HepG2 (cell line): ENCODE data around the gene NRP1. TPM values are rescaled to one million over a fixed set of nuclear protein-coding genes. Genes with fewer than 3 reads are reported as not detected.

ENCODE experiments used
- ATAC-seq: fragments of 200-7000 bp; cut with Tn5 transposase; 3 replicates; pipeline ENCODE4 v1.9.1; 2020; ENCODE audit warnings: mild to moderate bottlenecking, moderate library complexity
- BruUV-seq: library from RNA; stranded (reverse); fragments of 400-500 nt; replicated peaks from 2 replicates; lab custom pipeline; 2021; lab: Mats Ljungman, UMichigan
- CTCF ChIA-PET: fragments of 300-600 bp; formaldehyde crosslinking; extraction: SDS; loops from one replicate; lab custom pipeline; 2021; ENCODE audit warnings: low total read pairs, inconsistent platforms, low intra/inter-chr PET ratio; lab: Yijun Ruan, JAX
- POLR2A ChIA-PET: fragments of 350-600 bp; sonication (Branson Sonifier 250); formaldehyde crosslinking; loops from one replicate; lab custom pipeline; 2020; ENCODE audit warnings: antibody characterized with exemption, inconsistent platforms; lab: Yijun Ruan, JAX
- DNase-seq: peaks from one replicate; pipeline ENCODE4 v3.0.0-alpha.2; 2015; ENCODE audit warnings: low spot score
- FAIRE-seq: peaks from 3 replicates; lab custom pipeline; 2011; peaks lifted over from hg19 to GRCh38; lab: Jason Lieb, UNC
- H2AFZ ChIP-seq: one replicate; pipeline ENCODE4 v1.6.1; 2011; ENCODE audit warnings: low read length, inconsistent platforms
- H3K27ac ChIP-seq: fragments of 300-600 bp; 3 replicates; pipeline ENCODE4 v1.8.0; 2011; ENCODE audit warnings: mixed run types, mild to moderate bottlenecking, mixed read lengths, low read length, inconsistent platforms; ENCODE audit not compliant: insufficient read depth; ENCODE audit errors: extremely low read length
- H3K27me3 ChIP-seq, 2 experiments: fragments of 200-600 bp in 1 of 2; 2 replicates in 1 of 2; 3 replicates in 1 of 2; pipeline versions ENCODE4 v1.6.0 to v1.8.0; 2011; ENCODE audit warnings: low read length in 2 of 2, mild to moderate bottlenecking in 2 of 2, moderate library complexity in 2 of 2, inconsistent platforms in 1 of 2; ENCODE audit not compliant: insufficient read depth in 2 of 2, control insufficient read depth in 1 of 2
- H3K36me3 ChIP-seq, 2 experiments: fragments of 200-600 bp in 1 of 2; replicated peaks in 1 of 2; 2 replicates in 1 of 2; 3 replicates in 1 of 2; pipeline versions ENCODE4 v1.5.1 to v1.8.0; 2011; ENCODE audit warnings: low read length in 2 of 2, inconsistent platforms in 1 of 2; ENCODE audit not compliant: insufficient read depth in 2 of 2, control insufficient read depth in 1 of 2
- H3K4me1 ChIP-seq: 2 replicates; pipeline ENCODE4 v1.5.1; 2012; ENCODE audit warnings: low read length, inconsistent platforms; ENCODE audit not compliant: insufficient read depth
- H3K4me2 ChIP-seq: 2 replicates; pipeline ENCODE4 v1.6.0; 2011; ENCODE audit warnings: low read depth, low read length, inconsistent platforms
- H3K4me3 ChIP-seq, 3 experiments: fragments of 200-600 bp in 1 of 3; sonication (generic), shearing (Covaris generic) in 1 of 3; replicated peaks in 1 of 3; 2 replicates each; pipeline ENCODE4 v1.5.1; 2011 to 2016; ENCODE audit warnings: low read length in 3 of 3, inconsistent platforms in 2 of 3, low read depth in 2 of 3, mild to moderate bottlenecking in 2 of 3, control low read depth in 1 of 3, mixed read lengths in 1 of 3; ENCODE audit not compliant: insufficient read depth in 1 of 3
- H3K79me2 ChIP-seq: one replicate; pipeline ENCODE4 v1.6.1; 2011; ENCODE audit warnings: low read length, inconsistent platforms; ENCODE audit not compliant: insufficient read depth
- H3K9ac ChIP-seq: 2 replicates; pipeline ENCODE4 v1.6.0; 2011; ENCODE audit warnings: mild to moderate bottlenecking, low read depth, low read length, inconsistent platforms; ENCODE audit not compliant: insufficient read depth
- H3K9me3 ChIP-seq: 2 replicates; pipeline ENCODE4 v1.5.1; 2012; ENCODE audit warnings: mild to moderate bottlenecking, low read length
- H4K20me1 ChIP-seq: 2 replicates; pipeline ENCODE4 v1.6.0; 2011; ENCODE audit warnings: inconsistent platforms, mild to moderate bottlenecking, low read length, moderate library complexity; ENCODE audit not compliant: insufficient read depth
- FLYWCH1 ChIP-seq: sonication (generic); formaldehyde crosslinking; IDR thresholded peaks from 2 replicates; pipeline ENCODE4 v1.8.1; 2023; ENCODE audit warnings: mild to moderate bottlenecking, missing genetic modification reagents
- IRX3 ChIP-seq: sonication (generic); formaldehyde crosslinking; IDR thresholded peaks from 2 replicates; pipeline ENCODE4 v1.8.1; 2023; ENCODE audit warnings: mild to moderate bottlenecking, low read depth, missing genetic modification reagents, borderline replicate concordance
- MXI1 ChIP-seq: IDR thresholded peaks from 3 replicates; pipeline ENCODE4 v1.6.1; 2012; ENCODE audit warnings: low read depth, low read length, inconsistent platforms, borderline replicate concordance
- PAX8 ChIP-seq: sonication (generic); formaldehyde crosslinking; IDR thresholded peaks from 2 replicates; pipeline ENCODE4 v1.8.0; 2022; ENCODE audit warnings: mild to moderate bottlenecking, missing genetic modification reagents, borderline replicate concordance
- POGZ ChIP-seq: sonication (generic); formaldehyde crosslinking; IDR thresholded peaks from 2 replicates; pipeline ENCODE4 v1.4.0; 2020; ENCODE audit warnings: mild to moderate bottlenecking, missing genetic modification reagents
- POLR2G ChIP-seq: fragments of 200-400 bp; formaldehyde crosslinking; IDR thresholded peaks from 2 replicates; pipeline ENCODE4 v1.6.1; 2018; ENCODE audit warnings: mild to moderate bottlenecking, low read depth, low read length, moderate library complexity
- SAFB2 ChIP-seq: sonication (generic); formaldehyde crosslinking; IDR thresholded peaks from 2 replicates; pipeline ENCODE4 v1.5.1; 2020; ENCODE audit warnings: missing genetic modification reagents, low read depth, mild to moderate bottlenecking, borderline replicate concordance
- SAP130 ChIP-seq: IDR thresholded peaks from 2 replicates; pipeline ENCODE4 v1.6.1; 2016; ENCODE audit warnings: low read depth
- ZNF431 ChIP-seq: sonication (generic); formaldehyde crosslinking; IDR thresholded peaks from 2 replicates; pipeline ENCODE4 v1.9.0; 2022; ENCODE audit warnings: missing genetic modification reagents, low read depth, mild to moderate bottlenecking, borderline replicate concordance
- ZNF432 ChIP-seq: sonication (generic); formaldehyde crosslinking; IDR thresholded peaks from 2 replicates; pipeline ENCODE4 v1.5.0; 2020; ENCODE audit warnings: missing genetic modification reagents, mild to moderate bottlenecking, borderline replicate concordance
- ZNF451 ChIP-seq: sonication (generic); formaldehyde crosslinking; IDR thresholded peaks from 2 replicates; pipeline ENCODE4 v1.5.0; 2020; ENCODE audit warnings: mild to moderate bottlenecking, missing genetic modification reagents
- ZNF543 ChIP-seq: sonication (generic); formaldehyde crosslinking; IDR thresholded peaks from 2 replicates; pipeline ENCODE4 v1.4.0; 2020; ENCODE audit warnings: mild to moderate bottlenecking, missing genetic modification reagents
- ZNF550 ChIP-seq: sonication (generic); formaldehyde crosslinking; IDR thresholded peaks from 2 replicates; pipeline ENCODE4 v1.4.0; 2020; ENCODE audit warnings: mild to moderate bottlenecking, missing genetic modification reagents, borderline replicate concordance
- ZNF563 ChIP-seq: sonication (generic); formaldehyde crosslinking; IDR thresholded peaks from 2 replicates; pipeline ENCODE4 v1.8.0; 2022; ENCODE audit warnings: mild to moderate bottlenecking, moderate library complexity, missing genetic modification reagents
- ZNF766 ChIP-seq: sonication (generic); formaldehyde crosslinking; IDR thresholded peaks from 2 replicates; pipeline ENCODE4 v1.5.0; 2020; ENCODE audit warnings: missing genetic modification reagents, borderline replicate concordance
- ZSCAN30 ChIP-seq: sonication (generic); formaldehyde crosslinking; IDR thresholded peaks from 2 replicates; pipeline ENCODE4 v1.5.0; 2020; ENCODE audit warnings: mild to moderate bottlenecking, missing genetic modification reagents
- WGBS: methylation state at CpG from one replicate; pipeline ENCODE4 v1.1.6; 2017; ENCODE audit warnings: low lambda C conversion rate; 5-methylcytosine and 5-hydroxymethylcytosine counted together
- in situ Hi-C: cut with HindIII; loops from 2 replicates; pipeline ENCODE4 v1.10.0; 2017; ENCODE audit warnings: low pct_unique_long_range_greater_than_20kb; ENCODE audit not compliant: extremely low pct_ligation_motif_present
- intact Hi-C: fragments of 100-400 bp; cut with micrococcal nuclease; formaldehyde crosslinking; loops from one replicate; pipeline ENCODE4 v1.10.0; 2022; ENCODE audit not compliant: unreplicated experiment
- polyA plus RNA-seq, 8 experiments: library from polyadenylated mRNA; depleted of rRNA in 3 of 8; stranded (reverse) in 7 of 8; unstranded in 1 of 8; fragments of >200 nt; fragmentation: Illumina TruSeq in 4 of 8; extraction: Trizol in 4 of 8; gene quantifications; 2 replicates each; pipeline versions ENCODE4 v1.2.1 to v1.2.3, GENCODE V29; 2011 to 2016; ENCODE audit warnings: low read depth in 4 of 8, missing spikeins in 1 of 8, mixed read lengths in 1 of 8; ENCODE audit not compliant: insufficient read depth in 1 of 8
- total RNA-seq, 5 experiments: library from RNA; depleted of rRNA; stranded (reverse); fragments of >200 nt; fragmentation: Illumina TruSeq; extraction: Trizol; gene quantifications; 2 replicates each; pipeline ENCODE4 v1.2.3, GENCODE V29; 2016; ENCODE audit warnings: low read depth in 1 of 5
- TF ChIP-seq, protein P1 (sequence below): fragments of 450-650 bp; IDR thresholded peaks from 2 replicates; pipeline ENCODE4 v1.6.1; 2017
- TF ChIP-seq, protein P2 (sequence below): sonication (generic); formaldehyde crosslinking; IDR thresholded peaks from 2 replicates; pipeline ENCODE4 v1.4.0; 2020; ENCODE audit warnings: missing genetic modification reagents
- TF ChIP-seq, protein P3 (sequence below): sonication (generic); formaldehyde crosslinking; IDR thresholded peaks from 2 replicates; pipeline ENCODE4 v1.4.0; 2020; ENCODE audit warnings: mild to moderate bottlenecking, missing genetic modification reagents

Gene NRP1
- total and polyA plus RNA-seq, 2 of the 13 experiments (the other 11 are each of a cell fraction or from before 2014, with no cell fraction given) = 5.3 to 5.8 TPM

DNA sequence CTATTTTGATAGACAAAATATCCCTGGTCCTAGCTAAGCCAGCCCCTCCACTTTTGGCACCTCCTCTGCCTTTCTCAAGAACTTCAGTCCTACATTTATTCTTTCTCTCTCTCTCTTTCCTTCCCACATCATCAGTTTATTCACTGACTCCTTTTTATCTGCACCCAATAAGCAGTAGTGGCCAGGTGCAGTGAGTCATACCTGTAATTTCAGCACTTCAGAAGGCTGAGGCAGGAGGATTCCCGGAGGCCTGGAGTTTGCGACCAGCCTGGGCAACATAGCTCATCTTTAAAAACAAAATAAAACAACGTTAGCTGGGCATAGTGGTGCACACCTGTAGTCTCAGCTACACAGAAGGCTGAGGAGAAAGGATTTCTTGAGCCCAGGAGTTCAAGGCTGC, 19.4 kb upstream of the NRP1 start:
- H3K9me3 ChIP-seq = no peaks in the 10 kb centered on the region
- no peak overlapping the region for H3K4me3 ChIP-seq
- no peak overlapping the region for H3K27ac ChIP-seq
- H3K4me1 ChIP-seq = no peaks in the 10 kb centered on the region
- FAIRE-seq = no peak
- CTCF ChIA-PET = no interaction called here
- no peak for TF ChIP-seq PAX8
- no peak for TF ChIP-seq IRX3 (CRISPR knock-in tag)
- TF ChIP-seq FLYWCH1 (CRISPR knock-in tag) = no peak
- TF ChIP-seq, protein P1, sequence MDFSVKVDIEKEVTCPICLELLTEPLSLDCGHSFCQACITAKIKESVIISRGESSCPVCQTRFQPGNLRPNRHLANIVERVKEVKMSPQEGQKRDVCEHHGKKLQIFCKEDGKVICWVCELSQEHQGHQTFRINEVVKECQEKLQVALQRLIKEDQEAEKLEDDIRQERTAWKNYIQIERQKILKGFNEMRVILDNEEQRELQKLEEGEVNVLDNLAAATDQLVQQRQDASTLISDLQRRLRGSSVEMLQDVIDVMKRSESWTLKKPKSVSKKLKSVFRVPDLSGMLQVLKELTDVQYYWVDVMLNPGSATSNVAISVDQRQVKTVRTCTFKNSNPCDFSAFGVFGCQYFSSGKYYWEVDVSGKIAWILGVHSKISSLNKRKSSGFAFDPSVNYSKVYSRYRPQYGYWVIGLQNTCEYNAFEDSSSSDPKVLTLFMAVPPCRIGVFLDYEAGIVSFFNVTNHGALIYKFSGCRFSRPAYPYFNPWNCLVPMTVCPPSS = no peak
- TF ChIP-seq ZSCAN30 (CRISPR knock-in tag) = no peak
- TF ChIP-seq ZNF766 (CRISPR knock-in tag) = no peak
- TF ChIP-seq MXI1 = no peak
- no peak for TF ChIP-seq ZNF451 (CRISPR knock-in tag)
- no peak for TF ChIP-seq POGZ (CRISPR knock-in tag)
- no peak for TF ChIP-seq ZNF543 (CRISPR knock-in tag)
- TF ChIP-seq, protein P2, sequence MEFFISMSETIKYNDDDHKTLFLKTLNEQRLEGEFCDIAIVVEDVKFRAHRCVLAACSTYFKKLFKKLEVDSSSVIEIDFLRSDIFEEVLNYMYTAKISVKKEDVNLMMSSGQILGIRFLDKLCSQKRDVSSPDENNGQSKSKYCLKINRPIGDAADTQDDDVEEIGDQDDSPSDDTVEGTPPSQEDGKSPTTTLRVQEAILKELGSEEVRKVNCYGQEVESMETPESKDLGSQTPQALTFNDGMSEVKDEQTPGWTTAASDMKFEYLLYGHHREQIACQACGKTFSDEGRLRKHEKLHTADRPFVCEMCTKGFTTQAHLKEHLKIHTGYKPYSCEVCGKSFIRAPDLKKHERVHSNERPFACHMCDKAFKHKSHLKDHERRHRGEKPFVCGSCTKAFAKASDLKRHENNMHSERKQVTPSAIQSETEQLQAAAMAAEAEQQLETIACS (CRISPR knock-in tag) = no peak
- no peak for TF ChIP-seq POLR2G
- no peak for TF ChIP-seq ZNF432 (CRISPR knock-in tag)
- TF ChIP-seq ZNF431 (CRISPR knock-in tag) = no peak
- TF ChIP-seq, protein P3, sequence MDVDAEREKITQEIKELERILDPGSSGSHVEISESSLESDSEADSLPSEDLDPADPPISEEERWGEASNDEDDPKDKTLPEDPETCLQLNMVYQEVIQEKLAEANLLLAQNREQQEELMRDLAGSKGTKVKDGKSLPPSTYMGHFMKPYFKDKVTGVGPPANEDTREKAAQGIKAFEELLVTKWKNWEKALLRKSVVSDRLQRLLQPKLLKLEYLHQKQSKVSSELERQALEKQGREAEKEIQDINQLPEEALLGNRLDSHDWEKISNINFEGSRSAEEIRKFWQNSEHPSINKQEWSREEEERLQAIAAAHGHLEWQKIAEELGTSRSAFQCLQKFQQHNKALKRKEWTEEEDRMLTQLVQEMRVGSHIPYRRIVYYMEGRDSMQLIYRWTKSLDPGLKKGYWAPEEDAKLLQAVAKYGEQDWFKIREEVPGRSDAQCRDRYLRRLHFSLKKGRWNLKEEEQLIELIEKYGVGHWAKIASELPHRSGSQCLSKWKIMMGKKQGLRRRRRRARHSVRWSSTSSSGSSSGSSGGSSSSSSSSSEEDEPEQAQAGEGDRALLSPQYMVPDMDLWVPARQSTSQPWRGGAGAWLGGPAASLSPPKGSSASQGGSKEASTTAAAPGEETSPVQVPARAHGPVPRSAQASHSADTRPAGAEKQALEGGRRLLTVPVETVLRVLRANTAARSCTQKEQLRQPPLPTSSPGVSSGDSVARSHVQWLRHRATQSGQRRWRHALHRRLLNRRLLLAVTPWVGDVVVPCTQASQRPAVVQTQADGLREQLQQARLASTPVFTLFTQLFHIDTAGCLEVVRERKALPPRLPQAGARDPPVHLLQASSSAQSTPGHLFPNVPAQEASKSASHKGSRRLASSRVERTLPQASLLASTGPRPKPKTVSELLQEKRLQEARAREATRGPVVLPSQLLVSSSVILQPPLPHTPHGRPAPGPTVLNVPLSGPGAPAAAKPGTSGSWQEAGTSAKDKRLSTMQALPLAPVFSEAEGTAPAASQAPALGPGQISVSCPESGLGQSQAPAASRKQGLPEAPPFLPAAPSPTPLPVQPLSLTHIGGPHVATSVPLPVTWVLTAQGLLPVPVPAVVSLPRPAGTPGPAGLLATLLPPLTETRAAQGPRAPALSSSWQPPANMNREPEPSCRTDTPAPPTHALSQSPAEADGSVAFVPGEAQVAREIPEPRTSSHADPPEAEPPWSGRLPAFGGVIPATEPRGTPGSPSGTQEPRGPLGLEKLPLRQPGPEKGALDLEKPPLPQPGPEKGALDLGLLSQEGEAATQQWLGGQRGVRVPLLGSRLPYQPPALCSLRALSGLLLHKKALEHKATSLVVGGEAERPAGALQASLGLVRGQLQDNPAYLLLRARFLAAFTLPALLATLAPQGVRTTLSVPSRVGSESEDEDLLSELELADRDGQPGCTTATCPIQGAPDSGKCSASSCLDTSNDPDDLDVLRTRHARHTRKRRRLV = no peak
- TF ChIP-seq ZNF563 (CRISPR knock-in tag) = no peak
- no peak for TF ChIP-seq SAFB2 (CRISPR knock-in tag)
- no peak for TF ChIP-seq SAP130
- TF ChIP-seq ZNF550 (CRISPR knock-in tag) = no peak
- intact Hi-C loops (no loop called here), in situ Hi-C loops (no loop called here)
- no peaks in the 10 kb centered on the region for H3K79me2 ChIP-seq
- POLR2A ChIA-PET = no interaction called here
- WGBS = 18% methylated on average over 3 of the region's 3 CpGs
- no peak for DNase-seq
- no TSS peak for BruUV-seq
- H3K36me3 ChIP-seq = no peaks in the 10 kb centered on the region
- H2AFZ ChIP-seq = no peak overlapping the region
- H3K4me2 ChIP-seq = no peak overlapping the region
- no peak for ATAC-seq
- H4K20me1 ChIP-seq = no peaks in the 10 kb centered on the region
- no peak overlapping the region for H3K9ac ChIP-seq
- peaks cover 0 to 17% of the 10 kb centered on the region in 2 experiments; a peak in 2 of 5 replicates for H3K27me3 ChIP-seq
